ENCODE data around the gene ASTN2.

The ASTN2 gene

GRCh38 chr9:116422119-116422979 lies 992.5 kb downstream of the ASTN2 start:
- DNase-seq (ENCODE audit: low spot score): no peak

- DNase-seq (ENCODE audit: low spot score): peak; percentile 33
Observed at GRCh38 chr9:116420993-116421538, 993.8 kb downstream of the ASTN2 start.

- no peak for DNase-seq (ENCODE audit: low spot score)
Observed at GRCh38 chr9:116419181-116419580, 995.7 kb downstream of the ASTN2 start.

- DNase-seq (ENCODE audit: low spot score): no peak
Observed at GRCh38 chr9:116417464-116417863, 997.4 kb downstream of the ASTN2 start.

GRCh38 chr9:116416421-116416820 lies 998.4 kb downstream of the ASTN2 start:
- no peak for DNase-seq (ENCODE audit: low spot score)

- DNase-seq (ENCODE audit: low spot score): no peak
Observed at GRCh38 chr9:116414374-116414773, 1000.5 kb downstream of the ASTN2 start.

- no peak for DNase-seq (ENCODE audit: low spot score)
Observed at GRCh38 chr9:116411506-116411905, 1003.4 kb downstream of the ASTN2 start.

GRCh38 chr9:116409638-116410037 lies 1005.2 kb downstream of the ASTN2 start:
- no peak for DNase-seq (ENCODE audit: low spot score)

GRCh38 chr9:116409129-116409528 lies 1005.7 kb downstream of the ASTN2 start:
- DNase-seq (ENCODE audit: low spot score): no peak

- no peak for DNase-seq (ENCODE audit: low spot score)
Observed at GRCh38 chr9:116406469-116406868, 1008.4 kb downstream of the ASTN2 start.

GRCh38 chr9:116405321-116405720 lies 1009.5 kb downstream of the ASTN2 start:
- no peak for DNase-seq (ENCODE audit: low spot score)

GRCh38 chr9:116404228-116404627 lies 1010.6 kb downstream of the ASTN2 start:
- no peak for DNase-seq (ENCODE audit: low spot score)

- no peak for DNase-seq (ENCODE audit: low spot score)
Observed at GRCh38 chr9:116403171-116403570, 1011.7 kb downstream of the ASTN2 start.

GRCh38 chr9:116395699-116396037 lies 1019.2 kb downstream of the ASTN2 start:
- DNase-seq (ENCODE audit: low spot score): no peak

- no peak for DNase-seq (ENCODE audit: low spot score)
Observed at GRCh38 chr9:116394894-116395698, 1019.8 kb downstream of the ASTN2 start.

- no peak for DNase-seq (ENCODE audit: low spot score)
Observed at GRCh38 chr9:116394070-116394469, 1020.8 kb downstream of the ASTN2 start.

GRCh38 chr9:116393198-116393597 lies 1021.7 kb downstream of the ASTN2 start:
- DNase-seq (ENCODE audit: low spot score): no peak

GRCh38 chr9:116391306-116391900 lies 1023.5 kb downstream of the ASTN2 start:
- no peak for DNase-seq (ENCODE audit: low spot score)

- no peak for DNase-seq (ENCODE audit: low spot score)
Observed at GRCh38 chr9:116390303-116391228, 1024.3 kb downstream of the ASTN2 start.

- DNase-seq (ENCODE audit: low spot score): no peak
Observed at GRCh38 chr9:116389541-116390302, 1025.1 kb downstream of the ASTN2 start.

Data from RKO (cell line).